Nephron (organoid): Measurements from ENCODE around the gene MAGEB10.
"Not testable (repeated sequence)": the region's sequence is repeated elsewhere in the genome, so short reads cannot be mapped to it uniquely, and the experiment has no call there.

Source experiments
- H3K27ac Mint-ChIP-seq, 3 experiments: 2 replicates each; pipeline ENCODE4 v1.8.0; 2020; ENCODE audit warnings: mixed read lengths in 3 of 3, mild to moderate bottlenecking in 2 of 3, moderate library complexity in 1 of 3
- H3K27me3 Mint-ChIP-seq: 2 replicates; pipeline ENCODE4 v1.8.0; 2021; ENCODE audit warnings: low read depth, mild to moderate bottlenecking, moderate library complexity, mixed read lengths
- H3K36me3 Mint-ChIP-seq: 2 replicates; pipeline ENCODE4 v1.8.0; 2020; ENCODE audit warnings: low read depth, mixed read lengths
- H3K4me1 Mint-ChIP-seq: 2 replicates; pipeline ENCODE4 v1.8.0; 2020; ENCODE audit warnings: mixed read lengths
- H3K4me3 Mint-ChIP-seq, 3 experiments: 2 replicates each; pipeline ENCODE4 v1.8.0; 2020; ENCODE audit warnings: mild to moderate bottlenecking in 3 of 3, mixed read lengths in 3 of 3, moderate library complexity in 2 of 3
- H3K9me3 Mint-ChIP-seq: 2 replicates; pipeline ENCODE4 v1.8.0; 2020; ENCODE audit warnings: mixed read lengths
- TF ChIP-seq, protein P1 (sequence below), 3 experiments: fragments of 200-600 bp; sonication (generic); IDR thresholded peaks; one replicate each; pipeline ENCODE4 v1.5.0; 2021; ENCODE audit warnings: antibody characterized with exemption in 3 of 3; ENCODE audit not compliant: unreplicated experiment in 3 of 3

The MAGEB10 gene

DNA sequence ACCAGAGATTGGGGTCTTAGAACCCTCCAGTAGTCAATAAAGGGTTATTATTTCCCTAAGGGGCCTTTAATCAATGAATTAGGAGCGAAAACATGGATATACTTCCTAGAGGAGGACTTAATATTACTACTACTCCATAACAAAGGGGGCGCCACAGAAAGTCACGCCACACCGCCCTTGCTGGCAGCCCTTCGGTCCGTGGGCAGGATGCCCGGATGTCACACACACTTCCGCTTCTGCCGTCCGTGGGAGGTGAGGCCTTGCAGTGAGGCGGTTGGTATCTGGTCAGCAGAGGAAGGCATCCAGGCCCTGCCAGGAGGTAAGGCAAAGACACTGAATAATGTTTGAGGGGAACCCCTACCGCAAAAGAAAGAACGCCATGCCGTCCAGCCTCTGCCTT, 436 bp downstream of the MAGEB10 start:
- H3K9me3 Mint-ChIP-seq = peaks cover 9% of the 10 kb centered on the region
- TF ChIP-seq, protein P1, sequence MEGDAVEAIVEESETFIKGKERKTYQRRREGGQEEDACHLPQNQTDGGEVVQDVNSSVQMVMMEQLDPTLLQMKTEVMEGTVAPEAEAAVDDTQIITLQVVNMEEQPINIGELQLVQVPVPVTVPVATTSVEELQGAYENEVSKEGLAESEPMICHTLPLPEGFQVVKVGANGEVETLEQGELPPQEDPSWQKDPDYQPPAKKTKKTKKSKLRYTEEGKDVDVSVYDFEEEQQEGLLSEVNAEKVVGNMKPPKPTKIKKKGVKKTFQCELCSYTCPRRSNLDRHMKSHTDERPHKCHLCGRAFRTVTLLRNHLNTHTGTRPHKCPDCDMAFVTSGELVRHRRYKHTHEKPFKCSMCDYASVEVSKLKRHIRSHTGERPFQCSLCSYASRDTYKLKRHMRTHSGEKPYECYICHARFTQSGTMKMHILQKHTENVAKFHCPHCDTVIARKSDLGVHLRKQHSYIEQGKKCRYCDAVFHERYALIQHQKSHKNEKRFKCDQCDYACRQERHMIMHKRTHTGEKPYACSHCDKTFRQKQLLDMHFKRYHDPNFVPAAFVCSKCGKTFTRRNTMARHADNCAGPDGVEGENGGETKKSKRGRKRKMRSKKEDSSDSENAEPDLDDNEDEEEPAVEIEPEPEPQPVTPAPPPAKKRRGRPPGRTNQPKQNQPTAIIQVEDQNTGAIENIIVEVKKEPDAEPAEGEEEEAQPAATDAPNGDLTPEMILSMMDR (IDR thresholded peaks at IDR 0.05; ENCODE audit: unreplicated experiment in 3 of 3) = no peak
- H3K4me3 Mint-ChIP-seq = no peak overlapping the region

DNA sequence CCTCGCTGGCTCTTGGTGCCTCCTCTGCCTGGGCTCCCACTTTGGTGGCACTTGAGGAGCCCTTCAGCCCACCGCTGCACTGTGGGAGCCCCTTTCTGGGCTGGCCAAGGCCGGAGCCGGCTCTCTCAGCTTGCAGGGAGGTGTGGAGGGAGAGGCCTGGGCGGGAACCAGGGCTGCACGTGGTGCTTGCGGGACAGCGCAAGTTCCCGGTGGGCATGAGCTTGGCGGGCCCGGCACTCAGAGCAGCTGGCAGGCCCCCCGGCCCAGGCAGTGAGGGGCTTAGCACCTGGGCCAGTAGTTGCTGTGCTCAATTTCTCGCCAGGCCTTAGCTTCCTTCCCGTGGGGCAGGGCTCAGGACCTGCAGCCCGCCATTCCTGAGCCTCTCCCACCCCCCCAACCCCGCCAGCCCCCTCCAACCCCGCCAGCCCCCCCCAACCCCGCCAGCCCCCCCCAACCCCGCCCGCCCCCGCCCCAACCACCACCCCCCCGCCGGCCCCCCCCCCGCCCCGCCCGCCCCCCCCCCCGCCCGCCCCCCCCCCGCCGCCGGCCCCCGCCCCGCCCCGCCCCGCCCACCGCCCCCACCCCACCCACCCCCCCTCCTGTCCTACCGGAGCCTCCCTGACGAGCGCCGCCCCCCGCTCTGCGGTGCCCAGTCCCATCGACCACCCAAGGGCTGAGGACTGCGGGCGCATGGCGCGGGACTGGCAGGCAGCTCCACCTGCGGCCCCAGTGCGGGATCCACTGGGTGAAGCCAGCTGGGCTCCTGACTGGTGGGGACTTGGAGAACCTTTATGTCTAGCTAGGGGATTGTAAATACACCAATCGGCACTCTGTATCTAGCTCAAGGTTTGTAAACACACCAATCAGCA, 1.4 kb downstream of the MAGEB10 start:
- not testable (repeated sequence) for H3K9me3 Mint-ChIP-seq, H3K36me3 Mint-ChIP-seq, H3K4me1 Mint-ChIP-seq, H3K27me3 Mint-ChIP-seq, H3K4me3 Mint-ChIP-seq, H3K27ac Mint-ChIP-seq

More for the DNA sequence above, 436 bp downstream of the MAGEB10 start:
- Mint-ChIP-seq H3K27me3 (no peaks in the 10 kb centered on the region), H3K27ac (no peak overlapping the region), H3K4me1 (no peaks in the 10 kb centered on the region), H3K36me3 (no peaks in the 10 kb centered on the region)

- H3K4me1 Mint-ChIP-seq = peaks cover 5% of the 10 kb centered on the region
- TF ChIP-seq, protein P1 (IDR thresholded peaks at IDR 0.05; ENCODE audit: unreplicated experiment in 3 of 3) = no peak
- peaks cover 3% of the 10 kb centered on the region for H3K27me3 Mint-ChIP-seq
- H3K36me3 Mint-ChIP-seq = no peaks in the 10 kb centered on the region
- peaks cover 9% of the 10 kb centered on the region for H3K9me3 Mint-ChIP-seq
- peak overlapping the region in 2 of 3 experiments; percentile 3 to 38 for H3K27ac Mint-ChIP-seq
- no peak overlapping the region for H3K4me3 Mint-ChIP-seq
Observed at GRCh38 chrX:27815209-27815608, 7.4 kb downstream of the MAGEB10 start.

GRCh38 chrX:27823812-27824211, 16.0 kb downstream of the MAGEB10 start:
- Mint-ChIP-seq H3K4me3 (no peak overlapping the region), H3K9me3 (peaks cover 4% of the 10 kb centered on the region), H3K27ac (no peak overlapping the region), H3K36me3 (no peaks in the 10 kb centered on the region), H3K4me1 (no peaks in the 10 kb centered on the region), H3K27me3 (peaks cover 3% of the 10 kb centered on the region)
- TF ChIP-seq, protein P1 (IDR thresholded peaks at IDR 0.05; ENCODE audit: unreplicated experiment in 3 of 3) = no peak

DNA sequence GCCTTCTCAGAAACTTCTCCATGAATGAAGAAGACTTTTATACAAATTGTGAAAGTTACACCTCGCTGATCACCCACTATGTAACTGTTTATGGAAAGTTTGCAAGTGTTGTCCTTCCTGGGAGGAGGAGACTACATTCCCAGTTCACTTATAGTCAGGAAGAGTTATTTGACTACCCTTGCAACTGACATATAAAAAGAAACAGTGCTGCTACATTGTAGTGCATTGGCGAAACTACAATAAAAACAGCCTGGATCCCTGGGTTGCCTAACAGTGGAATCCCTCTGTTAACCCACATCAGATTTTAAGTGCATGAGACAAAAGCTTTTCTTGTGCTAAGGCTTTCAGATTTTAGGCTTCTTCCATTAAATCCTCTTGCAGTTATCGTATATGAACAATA, 30.4 kb downstream of the MAGEB10 start:
- H3K4me3 Mint-ChIP-seq = no peak overlapping the region

DNA sequence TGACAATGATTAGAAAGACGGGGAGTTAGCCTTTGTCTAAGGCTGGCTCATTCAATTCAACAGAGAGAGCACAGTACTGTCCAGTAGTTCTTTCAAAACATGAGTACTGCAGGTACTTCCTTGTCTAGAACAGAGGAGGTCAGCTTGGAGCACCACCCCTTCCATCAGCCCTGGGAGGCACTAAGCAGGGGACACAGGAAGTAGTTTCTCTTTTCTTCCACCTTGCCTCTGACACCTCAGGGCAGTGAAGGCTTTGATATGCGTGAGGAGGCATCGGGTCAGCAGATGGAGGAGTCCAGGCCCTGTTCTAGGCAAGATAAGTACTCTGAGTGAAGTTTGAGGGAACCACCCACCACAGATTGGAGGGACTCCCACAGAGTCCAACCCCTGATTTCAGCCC, 33.1 kb downstream of the MAGEB10 start:
- Mint-ChIP-seq H3K36me3 (no peaks in the 10 kb centered on the region), H3K27me3 (no peaks in the 10 kb centered on the region), H3K27ac (no peak overlapping the region), H3K4me1 (no peaks in the 10 kb centered on the region), H3K9me3 (no peaks in the 10 kb centered on the region), H3K4me3 (no peak overlapping the region)
- TF ChIP-seq, protein P1 (IDR thresholded peaks at IDR 0.05; ENCODE audit: unreplicated experiment in 3 of 3) = no peak

More for the DNA sequence above, 30.4 kb downstream of the MAGEB10 start:
- Mint-ChIP-seq H3K4me1 (no peaks in the 10 kb centered on the region), H3K27me3 (no peaks in the 10 kb centered on the region), H3K9me3 (no peaks in the 10 kb centered on the region), H3K36me3 (no peaks in the 10 kb centered on the region), H3K27ac (no peak overlapping the region)
- TF ChIP-seq, protein P1 (IDR thresholded peaks at IDR 0.05; ENCODE audit: unreplicated experiment in 3 of 3) = no peak
